ENCODE measurements around the gene MRPS24. TPM values are rescaled to one million over a fixed set of nuclear protein-coding genes. Genes with fewer than 3 reads are reported as not detected.

The MRPS24 gene
- total RNA-seq, 1 experiment from 2014 or later, result 156 TPM

DNA sequence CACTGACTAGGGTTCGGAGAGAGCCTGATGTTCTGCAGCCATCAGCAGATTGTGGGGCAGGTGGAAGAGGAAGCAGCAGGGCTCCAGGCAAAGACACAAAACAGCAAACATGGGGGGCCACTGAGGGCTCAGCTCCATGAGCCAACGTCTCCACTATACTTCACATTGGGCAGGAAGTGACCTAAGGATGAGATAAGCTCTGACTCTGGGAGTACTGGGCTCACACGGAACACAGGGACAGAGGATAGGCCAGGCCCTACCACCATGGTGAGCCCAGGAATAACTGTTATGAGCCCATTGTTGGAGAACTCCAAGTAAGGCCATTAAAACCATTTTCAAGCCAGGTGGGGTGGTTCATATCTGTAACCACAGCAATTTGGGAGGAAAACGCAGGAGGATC lies 14.9 kb upstream of the MRPS24 start:
- ATAC-seq (no peak), DNase-seq (ENCODE audit: low read depth, low spot score) (no peak)
- Histone ChIP-seq H3K9me2 (ENCODE audit: insufficient read depth) (no peaks in the 10 kb centered on the region), H3K79me2 (ENCODE audit: insufficient read depth, low read length) (peaks cover 29% of the 10 kb centered on the region), H3K4me1 (ENCODE audit: control insufficient read depth in 1 of 2, insufficient read depth in 2 of 2, low read length in 2 of 2) (peaks cover 0 to 4% of the 10 kb centered on the region in 2 experiments; a peak in 1 of 4 replicates), H3K9me3 (ENCODE audit: control insufficient read depth in 1 of 2, insufficient read depth in 1 of 2, low read depth in 1 of 2, low read length in 2 of 2) (no peaks in the 10 kb centered on the region), H2AFZ (ENCODE audit: low read depth, low read length, poor library complexity, severe bottlenecking) (no peak overlapping the region), H3K9ac (ENCODE audit: low read length) (no peak overlapping the region), H3K4me3 (replicated peaks in 1 of 2; ENCODE audit: low read depth in 1 of 2, low read length in 2 of 2) (no peak overlapping the region), H3K36me3 (ENCODE audit: control insufficient read depth in 1 of 2, insufficient read depth in 2 of 2, low read length in 2 of 2) (peaks cover 26 to 33% of the 10 kb centered on the region in 2 experiments), H4K20me1 (ENCODE audit: insufficient read depth) (no peaks in the 10 kb centered on the region; the same call in 1 of the 2 replicates), H3K4me2 (ENCODE audit: low read length) (no peak overlapping the region), H3K27me3 (ENCODE audit: insufficient read depth, low read length) (no peaks in the 10 kb centered on the region), H3K27ac (ENCODE audit: low read depth, low read length) (no peak overlapping the region)
- POLR2A ChIA-PET, result interaction anchor here (1.9 kb wide), 1 partner anchor 15 kb away, joined by 6 read pairs; the partner anchor contains the start of gene MRPS24
- RAD21 ChIA-PET (ENCODE audit: low non-redundant PET in 1 of 2, low total read pairs in 2 of 2, uncharacterized antibody in 2 of 2, unreplicated experiment in 2 of 2), result interaction anchor here in 1 of 2 experiments (0.5 kb wide), 1 partner anchor 164 kb away, joined by 3 read pairs; no protein-coding TSS in a partner anchor
- CTCF ChIA-PET, result no interaction called here
- intact Hi-C loops (cut with micrococcal nuclease), result no loop called here
- TF ChIP-seq SIN3A (IDR thresholded peaks at IDR 0.05; ENCODE audit: low read depth) (no peak), FOSL1 (IDR thresholded peaks at IDR 0.05; ENCODE audit: low read depth) (no peak), JUND (IDR thresholded peaks at IDR 0.05) (no peak), ZFX (IDR thresholded peaks at IDR 0.05) (no peak), POLR2A (IDR thresholded peaks at IDR 0.05; ENCODE audit: borderline replicate concordance, extremely low read depth, insufficient read depth, insufficient read length) (no peak), CBX3 (IDR thresholded peaks at IDR 0.05; ENCODE audit: low read depth) (no peak), POLR2AphosphoS5 (IDR thresholded peaks at IDR 0.05; ENCODE audit: low read depth, low read length) (no peak), TCF7L2 (IDR thresholded peaks at IDR 0.05; ENCODE audit: borderline replicate concordance, extremely low read depth, insufficient read depth, insufficient read length) (no peak), ZNF274 (IDR thresholded peaks at IDR 0.05; ENCODE audit: low read depth, low read length) (no peak), CEBPB (IDR thresholded peaks at IDR 0.05; ENCODE audit: low read depth) (no peak), SP1 (IDR thresholded peaks at IDR 0.05; ENCODE audit: low read depth) (no peak), EGR1 (IDR thresholded peaks at IDR 0.05; ENCODE audit: low read depth) (no peak), EZH2 (IDR thresholded peaks at IDR 0.05) (no peak)
- TF ChIP-seq, protein P1, sequence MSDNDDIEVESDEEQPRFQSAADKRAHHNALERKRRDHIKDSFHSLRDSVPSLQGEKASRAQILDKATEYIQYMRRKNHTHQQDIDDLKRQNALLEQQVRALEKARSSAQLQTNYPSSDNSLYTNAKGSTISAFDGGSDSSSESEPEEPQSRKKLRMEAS (IDR thresholded peaks at IDR 0.05), result no peak
- TF ChIP-seq, protein P2, sequence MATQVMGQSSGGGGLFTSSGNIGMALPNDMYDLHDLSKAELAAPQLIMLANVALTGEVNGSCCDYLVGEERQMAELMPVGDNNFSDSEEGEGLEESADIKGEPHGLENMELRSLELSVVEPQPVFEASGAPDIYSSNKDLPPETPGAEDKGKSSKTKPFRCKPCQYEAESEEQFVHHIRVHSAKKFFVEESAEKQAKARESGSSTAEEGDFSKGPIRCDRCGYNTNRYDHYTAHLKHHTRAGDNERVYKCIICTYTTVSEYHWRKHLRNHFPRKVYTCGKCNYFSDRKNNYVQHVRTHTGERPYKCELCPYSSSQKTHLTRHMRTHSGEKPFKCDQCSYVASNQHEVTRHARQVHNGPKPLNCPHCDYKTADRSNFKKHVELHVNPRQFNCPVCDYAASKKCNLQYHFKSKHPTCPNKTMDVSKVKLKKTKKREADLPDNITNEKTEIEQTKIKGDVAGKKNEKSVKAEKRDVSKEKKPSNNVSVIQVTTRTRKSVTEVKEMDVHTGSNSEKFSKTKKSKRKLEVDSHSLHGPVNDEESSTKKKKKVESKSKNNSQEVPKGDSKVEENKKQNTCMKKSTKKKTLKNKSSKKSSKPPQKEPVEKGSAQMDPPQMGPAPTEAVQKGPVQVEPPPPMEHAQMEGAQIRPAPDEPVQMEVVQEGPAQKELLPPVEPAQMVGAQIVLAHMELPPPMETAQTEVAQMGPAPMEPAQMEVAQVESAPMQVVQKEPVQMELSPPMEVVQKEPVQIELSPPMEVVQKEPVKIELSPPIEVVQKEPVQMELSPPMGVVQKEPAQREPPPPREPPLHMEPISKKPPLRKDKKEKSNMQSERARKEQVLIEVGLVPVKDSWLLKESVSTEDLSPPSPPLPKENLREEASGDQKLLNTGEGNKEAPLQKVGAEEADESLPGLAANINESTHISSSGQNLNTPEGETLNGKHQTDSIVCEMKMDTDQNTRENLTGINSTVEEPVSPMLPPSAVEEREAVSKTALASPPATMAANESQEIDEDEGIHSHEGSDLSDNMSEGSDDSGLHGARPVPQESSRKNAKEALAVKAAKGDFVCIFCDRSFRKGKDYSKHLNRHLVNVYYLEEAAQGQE (IDR thresholded peaks at IDR 0.05; ENCODE audit: low read depth), result no peak
- no TSS peak for BruUV-seq (replicated peaks)
